GM21515 (cell line): ENCODE measurements around the gene RNLS.
A peak's percentile ranks its signal among the peaks of the same experiment; 100 is the strongest.

Experiments
- ATAC-seq: cut with Tn5 transposase; IDR thresholded peaks from one replicate; pipeline ENCODE4 v1.9.1; 2021; ENCODE audit not compliant: unreplicated experiment

Gene RNLS

GRCh38 chr10:88553116-88553752 is 29.9 kb downstream of the RNLS start:
- peak; percentile 80 for ATAC-seq

DNA sequence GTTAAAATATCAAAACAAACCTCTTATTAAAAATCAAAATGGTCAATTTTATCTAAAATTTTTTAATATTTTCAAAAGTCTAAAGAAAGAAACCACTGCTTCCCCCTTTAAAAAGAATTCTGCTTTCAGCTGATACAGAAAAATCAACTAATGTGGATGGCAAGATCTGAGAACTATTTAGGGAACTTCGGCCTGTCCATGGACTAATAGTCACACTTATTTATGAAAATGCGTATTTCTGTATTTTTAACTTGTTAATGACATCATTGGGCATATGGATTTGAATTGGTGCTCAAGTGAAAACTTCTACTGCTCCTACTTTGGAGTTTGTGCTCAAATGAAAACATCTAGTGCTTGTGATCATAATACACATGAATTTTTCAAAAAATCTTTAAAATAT is 31.9 kb downstream of the RNLS start:
- ATAC-seq: no peak

- ATAC-seq: no peak
These were observed 36.6 kb downstream of the RNLS start for GRCh38 chr10:88546497-88546896.

- no peak for ATAC-seq
These were observed 37.8 kb downstream of the RNLS start for GRCh38 chr10:88545359-88545758.

DNA sequence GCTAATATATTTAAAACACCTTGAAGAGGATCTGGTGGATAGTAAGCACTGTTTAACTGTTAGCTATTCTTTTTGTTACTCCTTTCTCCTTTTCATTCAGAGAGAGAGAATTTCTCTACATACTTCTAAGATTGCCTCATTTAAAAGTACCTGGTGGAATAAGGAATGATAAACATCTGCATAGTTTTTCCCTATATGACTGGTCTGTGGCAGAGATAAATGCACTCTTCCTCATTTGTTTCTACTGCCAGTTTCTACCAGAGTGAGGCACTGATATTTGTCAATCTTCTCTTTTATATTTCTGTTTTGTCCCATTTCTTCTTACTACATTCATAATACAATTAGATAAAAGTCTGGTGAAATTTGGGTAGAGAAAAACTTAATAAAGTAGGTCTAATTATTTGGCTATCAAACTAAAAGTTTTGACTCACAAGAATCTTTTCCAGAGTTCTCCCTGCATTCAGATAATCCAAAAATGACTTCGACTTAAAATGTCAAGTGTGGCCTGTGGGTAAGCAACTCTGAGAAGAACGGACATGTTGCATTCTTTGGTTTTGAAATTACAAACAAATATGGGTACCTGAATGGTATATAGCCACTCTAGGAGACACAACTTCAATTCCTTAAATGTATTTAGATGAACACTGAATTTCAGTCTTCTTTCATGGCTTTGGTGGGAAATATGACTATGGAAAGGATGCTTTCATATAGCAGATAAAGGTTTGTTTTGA is 38.8 kb downstream of the RNLS start:
- ATAC-seq: no peak

DNA sequence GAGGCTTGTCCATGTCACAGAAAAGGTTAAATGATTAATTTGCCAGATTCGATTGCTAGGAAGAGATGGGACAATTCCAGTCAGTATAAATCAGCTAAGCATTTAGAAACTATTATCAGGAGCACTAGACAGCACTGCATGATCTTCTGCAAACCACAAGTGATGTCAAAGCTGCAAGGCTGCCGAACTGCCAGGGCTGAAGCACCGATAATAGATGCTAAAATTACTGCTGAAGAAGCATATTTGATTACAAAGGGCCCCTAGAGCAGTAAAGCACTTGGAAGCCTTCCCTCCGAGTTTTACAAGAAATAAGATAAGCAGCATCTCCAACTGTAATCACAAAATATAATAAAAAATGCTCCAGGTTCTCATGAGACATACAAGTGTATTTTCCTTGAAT is 40.6 kb downstream of the RNLS start:
- no peak for ATAC-seq

GRCh38 chr10:88541116-88541626 is 41.9 kb downstream of the RNLS start:
- ATAC-seq: no peak

DNA sequence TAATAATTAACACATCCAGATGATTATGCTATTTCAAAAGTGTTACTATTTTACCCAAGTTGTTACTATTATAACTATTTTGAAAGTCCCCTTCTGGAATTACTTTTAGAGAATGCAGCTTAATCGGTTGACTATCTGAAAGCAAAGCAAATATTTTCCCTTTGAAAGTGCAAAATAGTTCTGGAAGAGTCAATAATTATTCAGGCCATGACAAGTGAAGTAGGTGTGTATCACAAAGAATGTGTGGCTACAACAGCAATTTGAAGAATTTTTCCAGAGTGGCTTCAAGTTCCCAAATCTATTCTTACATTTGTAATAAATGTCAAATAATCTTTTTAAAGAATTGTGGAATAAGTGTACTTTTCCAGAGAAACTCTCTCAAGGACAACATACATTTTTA is 42.8 kb downstream of the RNLS start:
- no peak for ATAC-seq

DNA sequence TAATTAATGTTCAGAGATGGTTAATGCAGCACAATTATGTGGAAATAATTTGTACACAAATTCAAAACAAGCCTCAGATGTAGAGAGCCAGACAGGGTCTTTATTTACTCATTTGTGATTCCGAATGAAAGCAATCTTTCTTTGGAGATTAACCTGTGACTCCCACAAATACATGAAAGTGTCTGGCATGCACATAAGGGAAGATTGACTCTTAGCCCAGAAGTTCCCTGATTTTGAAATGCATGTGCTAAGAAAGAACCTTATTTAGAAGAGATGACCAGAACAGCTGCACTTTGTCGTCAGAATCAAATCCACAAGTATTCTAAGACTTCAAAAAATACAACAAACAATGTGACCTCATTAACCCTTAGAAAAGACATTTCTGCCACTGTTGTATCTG is 45.1 kb downstream of the RNLS start:
- ATAC-seq: no peak

- no peak for ATAC-seq
These were observed 45.8 kb downstream of the RNLS start for GRCh38 chr10:88537322-88537721.

DNA sequence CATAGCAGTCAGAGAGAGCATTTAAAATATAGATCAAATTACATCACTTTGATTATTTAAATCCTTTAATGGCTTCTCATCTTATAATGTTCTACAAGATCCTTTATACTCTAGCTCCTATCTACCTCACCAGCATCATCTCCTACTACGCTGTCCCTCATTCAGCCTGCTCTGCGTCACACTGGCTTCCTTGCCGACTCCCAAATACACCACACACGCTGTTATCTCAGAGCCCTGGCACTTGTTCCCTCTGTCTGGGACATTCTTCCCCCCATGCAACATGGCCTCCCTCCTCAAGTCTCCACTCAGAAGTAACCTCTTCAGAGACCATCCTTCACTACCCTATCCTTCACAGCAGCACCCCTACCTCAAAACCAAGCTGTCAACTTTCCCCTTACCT is 46.7 kb downstream of the RNLS start:
- ATAC-seq: no peak

- no peak for ATAC-seq
These were observed 48.9 kb downstream of the RNLS start for GRCh38 chr10:88534072-88534665.

GRCh38 chr10:88531392-88532052 is 51.6 kb downstream of the RNLS start:
- no peak for ATAC-seq

- no peak for ATAC-seq
These were observed 52.3 kb downstream of the RNLS start for GRCh38 chr10:88530629-88531391.

- ATAC-seq: no peak
These were observed 53.0 kb downstream of the RNLS start for GRCh38 chr10:88530093-88530492.

DNA sequence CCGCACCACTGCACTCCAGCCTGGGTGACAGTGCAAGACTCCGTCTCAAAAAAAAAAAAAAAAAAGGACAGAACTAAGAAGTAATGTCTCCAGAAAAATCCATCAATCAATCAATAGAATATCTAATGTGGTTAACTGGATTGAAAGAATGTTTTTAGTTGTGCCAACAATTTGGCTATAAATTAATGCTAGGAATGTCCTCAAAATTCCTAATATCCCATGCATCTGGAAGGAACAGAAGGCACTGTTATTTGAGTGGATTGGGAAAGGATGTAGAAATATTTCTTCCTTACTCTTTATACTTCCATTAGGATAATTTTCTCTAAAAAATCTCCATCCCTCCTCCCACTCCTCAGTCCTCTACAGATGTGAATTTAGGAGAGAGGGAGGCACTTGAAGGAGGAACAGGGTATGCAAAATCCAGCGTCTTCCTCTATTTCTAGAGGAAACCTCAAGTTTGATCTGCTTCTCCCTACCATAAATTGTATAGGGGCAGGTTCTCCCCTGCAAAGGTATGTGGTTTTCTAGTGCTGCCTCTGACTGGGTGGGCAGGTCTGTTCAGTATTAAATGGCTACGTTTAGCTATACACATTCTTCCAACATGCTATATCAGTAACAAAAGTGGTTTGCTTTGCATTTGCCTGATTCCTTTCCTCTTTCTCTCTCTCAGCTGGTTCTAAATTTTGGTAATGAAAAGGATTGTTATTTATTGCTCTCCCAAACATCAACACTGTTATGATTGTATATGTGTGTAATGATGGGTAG is 54.1 kb downstream of the RNLS start:
- no peak for ATAC-seq

GRCh38 chr10:88528201-88528600 is 54.9 kb downstream of the RNLS start:
- no peak for ATAC-seq

- ATAC-seq: no peak
These were observed 55.9 kb downstream of the RNLS start for GRCh38 chr10:88527245-88527644.

- ATAC-seq: no peak
These were observed 56.5 kb downstream of the RNLS start for GRCh38 chr10:88526501-88527105.
